Right atrium auricular region (tissue), 2 donors: ENCODE results near the gene SPATA6L. TPM values are rescaled to one million over a fixed set of nuclear protein-coding genes. Genes with fewer than 3 reads are reported as not detected.
A peak's percentile ranks its signal among the peaks of the same experiment; 100 is the strongest.

ENCODE experiments used
- DNase-seq: peaks from one replicate; pipeline ENCODE4 v3.0.0-alpha.2; 2019; ENCODE audit warnings: low spot score
- H3K27ac ChIP-seq, 2 donors: fragments of 200-600 bp; sonication (generic); 1 replicate in 1 of 2; 2 replicates in 1 of 2; pipeline ENCODE4 v1.5.1; 2016 to 2019
- H3K27me3 ChIP-seq, 2 donors: fragments of 200-600 bp; sonication (generic); one replicate each; pipeline versions ENCODE4 v1.5.1 to v1.6.0; 2017 to 2019
- H3K36me3 ChIP-seq: fragments of 200-600 bp; sonication (generic); one replicate; pipeline ENCODE4 v1.5.1; 2016
- H3K4me1 ChIP-seq, 2 donors: fragments of 200-600 bp; sonication (generic); one replicate each; pipeline versions ENCODE4 v1.5.1 to v1.6.0; 2017 to 2019
- H3K4me3 ChIP-seq, 2 donors: fragments of 200-600 bp; sonication (generic); 1 replicate in 1 of 2; 2 replicates in 1 of 2; pipeline ENCODE4 v1.5.1; 2017 to 2019; ENCODE audit warnings: mild to moderate bottlenecking in 1 of 2, moderate library complexity in 1 of 2
- H3K9me3 ChIP-seq, 2 donors: fragments of 200-600 bp; sonication (generic); one replicate each; pipeline ENCODE4 v1.5.1; 2019
- total RNA-seq, 2 donors: library from RNA; depleted of rRNA; stranded (reverse); fragments of >200 nt; gene quantifications; one replicate each; pipeline ENCODE4 v1.1.0, GENCODE V29; 2016
- TF ChIP-seq, protein P1 (sequence below), 2 donors: fragments of 200-600 bp; sonication (generic); IDR thresholded peaks; one replicate each; pipeline ENCODE4 v1.5.1; 2019; ENCODE audit warnings: antibody characterized with exemption in 2 of 2

Gene SPATA6L
- total RNA-seq, 2 donors from 2014 or later, result 0.15 to 1.3 TPM

DNA sequence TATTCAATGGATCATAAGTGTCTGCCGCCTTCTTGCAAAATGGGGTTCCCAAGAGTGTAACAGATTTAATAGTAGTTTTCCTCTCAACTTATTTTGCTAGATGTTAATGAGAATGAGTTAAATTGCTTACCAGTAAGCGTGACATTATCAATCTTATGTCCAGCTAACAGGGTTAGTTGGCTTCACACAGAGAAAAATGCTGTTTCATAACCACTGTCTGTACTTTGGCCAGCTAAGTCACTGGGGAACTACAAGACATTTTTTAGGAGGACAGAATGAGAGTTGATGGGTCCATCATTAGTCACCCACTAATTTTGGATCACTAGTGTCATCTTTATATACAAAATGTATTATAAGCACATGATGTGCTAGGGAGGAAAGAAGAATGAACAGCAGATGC lies 14.5 kb upstream of the SPATA6L start:
- DNase-seq, result no peak
- H3K27me3 ChIP-seq, result no peaks in the 10 kb centered on the region
- peaks cover 0 to 31% of the 10 kb centered on the region in 2 donors for H3K4me1 ChIP-seq
- TF ChIP-seq, protein P1, sequence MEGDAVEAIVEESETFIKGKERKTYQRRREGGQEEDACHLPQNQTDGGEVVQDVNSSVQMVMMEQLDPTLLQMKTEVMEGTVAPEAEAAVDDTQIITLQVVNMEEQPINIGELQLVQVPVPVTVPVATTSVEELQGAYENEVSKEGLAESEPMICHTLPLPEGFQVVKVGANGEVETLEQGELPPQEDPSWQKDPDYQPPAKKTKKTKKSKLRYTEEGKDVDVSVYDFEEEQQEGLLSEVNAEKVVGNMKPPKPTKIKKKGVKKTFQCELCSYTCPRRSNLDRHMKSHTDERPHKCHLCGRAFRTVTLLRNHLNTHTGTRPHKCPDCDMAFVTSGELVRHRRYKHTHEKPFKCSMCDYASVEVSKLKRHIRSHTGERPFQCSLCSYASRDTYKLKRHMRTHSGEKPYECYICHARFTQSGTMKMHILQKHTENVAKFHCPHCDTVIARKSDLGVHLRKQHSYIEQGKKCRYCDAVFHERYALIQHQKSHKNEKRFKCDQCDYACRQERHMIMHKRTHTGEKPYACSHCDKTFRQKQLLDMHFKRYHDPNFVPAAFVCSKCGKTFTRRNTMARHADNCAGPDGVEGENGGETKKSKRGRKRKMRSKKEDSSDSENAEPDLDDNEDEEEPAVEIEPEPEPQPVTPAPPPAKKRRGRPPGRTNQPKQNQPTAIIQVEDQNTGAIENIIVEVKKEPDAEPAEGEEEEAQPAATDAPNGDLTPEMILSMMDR (IDR thresholded peaks at IDR 0.05), result no peak
- H3K27ac ChIP-seq, result peak overlapping the region; percentile 96 to 98
- H3K4me3 ChIP-seq, result peak overlapping the region; percentile 78 to 90
- no peaks in the 10 kb centered on the region for H3K9me3 ChIP-seq
- peaks cover 10% of the 10 kb centered on the region for H3K36me3 ChIP-seq

- H3K4me1 ChIP-seq, result peaks cover 0 to 26% of the 10 kb centered on the region in 2 donors
- no peak for DNase-seq
- peak overlapping the region; percentile 78 to 90 for H3K4me3 ChIP-seq
- TF ChIP-seq, protein P1 (IDR thresholded peaks at IDR 0.05), result no peak
- no peaks in the 10 kb centered on the region for H3K9me3 ChIP-seq
- no peaks in the 10 kb centered on the region for H3K27me3 ChIP-seq
- peak overlapping the region; percentile 96 to 98 for H3K27ac ChIP-seq
- peaks cover 4% of the 10 kb centered on the region for H3K36me3 ChIP-seq
Observed at GRCh38 chr9:4680173-4680525, 13.9 kb upstream of the SPATA6L start.

- H3K36me3 ChIP-seq, result no peaks in the 10 kb centered on the region
- no peaks in the 10 kb centered on the region for H3K9me3 ChIP-seq
- H3K27me3 ChIP-seq, result no peaks in the 10 kb centered on the region
- DNase-seq, result peak; percentile 99
- peak within 1 kb of the TSS; percentile 96 to 98 for H3K27ac ChIP-seq
- TF ChIP-seq, protein P1 (IDR thresholded peaks at IDR 0.05), result peak; percentile 52 to 64
- H3K4me1 ChIP-seq, result peaks cover 0 to 20% of the 10 kb centered on the region in 2 donors
- peak within 1 kb of the TSS; percentile 78 to 90 for H3K4me3 ChIP-seq
Observed at GRCh38 chr9:4679268-4680172, 13.2 kb upstream of the SPATA6L start, which contains the start of gene CDC37L1. CDC37L1 (plus strand) TSS chr9:4679569; CDS start chr9:4679768, 199 bp downstream.

GRCh38 chr9:4678679-4679267 lies 12.5 kb upstream of the SPATA6L start:
- H3K4me1 ChIP-seq, result peaks cover 0 to 19% of the 10 kb centered on the region in 2 donors
- H3K9me3 ChIP-seq, result no peaks in the 10 kb centered on the region
- H3K27me3 ChIP-seq, result no peaks in the 10 kb centered on the region
- TF ChIP-seq, protein P1 (IDR thresholded peaks at IDR 0.05), result no peak
- peak overlapping the region; percentile 96 to 98 for H3K27ac ChIP-seq
- H3K36me3 ChIP-seq, result no peaks in the 10 kb centered on the region
- H3K4me3 ChIP-seq, result peak overlapping the region; percentile 78 to 90
- DNase-seq, result no peak

DNA sequence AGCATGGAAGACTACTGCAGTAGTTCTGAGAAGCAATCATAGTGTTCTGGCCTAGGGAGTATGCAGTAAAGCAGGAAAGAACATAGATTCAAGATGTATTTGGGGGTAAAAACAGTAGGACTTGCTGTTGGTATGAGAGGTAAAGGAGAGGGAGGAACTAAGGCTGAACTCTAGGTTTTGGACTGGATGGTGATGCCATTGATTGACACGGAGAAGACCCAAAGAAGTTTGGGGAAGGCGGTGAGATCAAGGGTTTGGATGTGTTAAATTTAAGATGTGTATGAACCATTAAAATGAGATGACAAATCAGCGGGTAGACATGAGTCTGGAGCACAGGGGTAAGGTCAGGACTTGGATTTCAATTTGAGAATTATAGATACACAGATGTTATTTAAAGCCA lies 11.1 kb upstream of the SPATA6L start:
- no peak for DNase-seq
- TF ChIP-seq, protein P1 (IDR thresholded peaks at IDR 0.05), result no peak
- H3K27ac ChIP-seq, result no peak overlapping the region
- peaks cover 0 to 19% of the 10 kb centered on the region in 2 donors for H3K4me1 ChIP-seq
- H3K4me3 ChIP-seq, result no peak overlapping the region
- no peaks in the 10 kb centered on the region for H3K36me3 ChIP-seq
- H3K9me3 ChIP-seq, result no peaks in the 10 kb centered on the region
- H3K27me3 ChIP-seq, result no peaks in the 10 kb centered on the region
